ENCODE measurements around the gene CLMN.

GRCh38 chr14:95246870-95247269 is 72.8 kb downstream of the CLMN start:
- no peak for TF ChIP-seq CTCF (IDR thresholded peaks at IDR 0.05; ENCODE audit: insufficient read depth, low read length)
- TF ChIP-seq REST (IDR thresholded peaks at IDR 0.05; ENCODE audit: insufficient replicate concordance, low read depth), result no peak
- TF ChIP-seq POLR2AphosphoS5 (IDR thresholded peaks at IDR 0.05; ENCODE audit: low read depth), result no peak
- no peak for TF ChIP-seq GABPA (IDR thresholded peaks at IDR 0.05; ENCODE audit: low read depth)
- no peak for TF ChIP-seq SPI1 (IDR thresholded peaks at IDR 0.05; ENCODE audit: borderline replicate concordance, low read depth)
